AG04449 (cell line): ENCODE measurements around the gene BBIP1.

ENCODE experiments used
- CTCF ChIA-PET: fragments of 350-600 bp; formaldehyde crosslinking; extraction: SDS; loops from one replicate; lab custom pipeline; 2021; ENCODE audit warnings: antibody characterized with exemption; lab: Yijun Ruan, JAX
- POLR2A ChIA-PET: fragments of 400-600, 350-600 bp; formaldehyde crosslinking; extraction: SDS; loops from one replicate; lab custom pipeline; 2020; ENCODE audit warnings: antibody characterized with exemption, inconsistent platforms; lab: Yijun Ruan, JAX
- DNase-seq: peaks from one replicate; pipeline ENCODE4 v3.0.0-alpha.2; 2010; ENCODE audit warnings: low read depth, low spot score
- H3K4me3 ChIP-seq: 2 replicates; pipeline ENCODE4 v1.5.1; 2011; ENCODE audit warnings: low read depth, mild to moderate bottlenecking, control low read depth, low read length
- TF ChIP-seq, protein P1 (sequence below): IDR thresholded peaks from one replicate; pipeline ENCODE4 v1.5.1; 2011; ENCODE audit warnings: mild to moderate bottlenecking, moderate library complexity, low read length, control low read depth, inconsistent platforms; ENCODE audit not compliant: insufficient read depth; ENCODE audit errors: missing control alignments

The BBIP1 gene

DNA sequence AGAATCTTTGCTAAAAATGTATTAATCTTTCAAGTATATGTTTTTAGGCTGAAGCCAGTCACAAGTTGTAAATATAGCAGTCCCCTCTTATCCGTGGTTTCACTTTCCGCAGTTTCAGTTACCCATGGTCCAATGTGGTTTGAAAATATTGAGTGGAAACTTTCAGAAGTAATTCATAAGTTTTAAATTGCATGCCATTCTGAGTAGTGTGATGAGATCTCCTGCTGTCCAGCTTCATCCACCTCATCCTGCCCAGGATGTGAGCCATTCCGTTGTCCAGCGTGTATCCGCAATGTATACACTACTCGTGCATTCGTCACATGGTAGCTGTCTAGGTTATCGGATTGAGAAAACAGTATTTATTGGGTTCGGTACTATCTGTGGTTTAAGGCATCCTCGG is 35.1 kb downstream of the BBIP1 start:
- no peak overlapping the region for H3K4me3 ChIP-seq
- POLR2A ChIA-PET: no interaction called here
- no peak for DNase-seq
- TF ChIP-seq, protein P1, sequence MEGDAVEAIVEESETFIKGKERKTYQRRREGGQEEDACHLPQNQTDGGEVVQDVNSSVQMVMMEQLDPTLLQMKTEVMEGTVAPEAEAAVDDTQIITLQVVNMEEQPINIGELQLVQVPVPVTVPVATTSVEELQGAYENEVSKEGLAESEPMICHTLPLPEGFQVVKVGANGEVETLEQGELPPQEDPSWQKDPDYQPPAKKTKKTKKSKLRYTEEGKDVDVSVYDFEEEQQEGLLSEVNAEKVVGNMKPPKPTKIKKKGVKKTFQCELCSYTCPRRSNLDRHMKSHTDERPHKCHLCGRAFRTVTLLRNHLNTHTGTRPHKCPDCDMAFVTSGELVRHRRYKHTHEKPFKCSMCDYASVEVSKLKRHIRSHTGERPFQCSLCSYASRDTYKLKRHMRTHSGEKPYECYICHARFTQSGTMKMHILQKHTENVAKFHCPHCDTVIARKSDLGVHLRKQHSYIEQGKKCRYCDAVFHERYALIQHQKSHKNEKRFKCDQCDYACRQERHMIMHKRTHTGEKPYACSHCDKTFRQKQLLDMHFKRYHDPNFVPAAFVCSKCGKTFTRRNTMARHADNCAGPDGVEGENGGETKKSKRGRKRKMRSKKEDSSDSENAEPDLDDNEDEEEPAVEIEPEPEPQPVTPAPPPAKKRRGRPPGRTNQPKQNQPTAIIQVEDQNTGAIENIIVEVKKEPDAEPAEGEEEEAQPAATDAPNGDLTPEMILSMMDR: no peak
- CTCF ChIA-PET: interaction anchor here (0.7 to 1.7 kb wide), 3 partner anchors 11 to 12 kb away, joined by 3 to 6 read pairs (median 3); no protein-coding TSS in a partner anchor

DNA sequence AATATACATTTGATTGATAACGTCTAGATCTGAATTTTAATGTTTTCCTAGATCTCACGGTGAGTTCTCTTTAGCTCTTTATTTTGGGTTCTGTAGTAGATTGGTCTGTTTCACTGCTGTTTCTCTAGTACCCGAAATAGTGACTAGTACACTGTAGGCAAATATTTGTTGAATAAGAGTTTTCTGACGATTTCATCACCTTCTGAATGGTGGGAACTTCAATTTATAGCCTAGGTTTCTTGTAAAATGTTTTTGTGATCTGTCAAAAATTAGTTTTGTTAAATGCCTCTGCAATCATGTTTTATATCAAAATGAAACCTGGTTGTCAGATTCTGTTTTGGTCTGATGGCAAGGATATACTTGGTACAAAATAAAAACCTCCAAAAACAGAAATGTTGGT is 37.1 kb downstream of the BBIP1 start:
- H3K4me3 ChIP-seq: no peak overlapping the region
- TF ChIP-seq, protein P1: no peak
- no peak for DNase-seq
- ChIA-PET CTCF (interaction anchor here (0.9 to 1.8 kb wide), 6 partner anchors 10 to 273 kb away, joined by 3 to 10 read pairs (median 4); no protein-coding TSS in a partner anchor), POLR2A (no interaction called here)

DNA sequence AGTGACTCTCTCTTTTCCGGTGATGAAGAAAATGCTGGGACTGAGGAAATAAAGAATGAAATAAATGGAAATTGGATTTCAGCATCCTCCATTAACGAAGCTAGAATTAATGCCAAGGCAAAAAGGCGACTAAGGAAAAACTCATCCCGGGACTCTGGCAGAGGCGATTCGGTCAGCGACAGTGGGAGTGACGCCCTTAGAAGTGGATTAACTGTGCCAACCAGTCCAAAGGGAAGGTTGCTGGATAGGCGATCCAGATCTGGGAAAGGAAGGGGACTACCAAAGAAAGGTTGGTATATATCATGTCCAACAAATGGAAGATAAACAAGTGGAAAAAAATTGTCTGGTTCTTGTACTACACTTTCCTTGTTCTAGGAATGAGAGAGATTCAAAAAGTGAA is 37.7 kb downstream of the BBIP1 start:
- POLR2A ChIA-PET: no interaction called here
- no peak for DNase-seq
- TF ChIP-seq, protein P1: no peak
- CTCF ChIA-PET: interaction anchor here (0.9 to 1.9 kb wide), 5 partner anchors 11 to 272 kb away, joined by 3 to 10 read pairs (median 4); no protein-coding TSS in a partner anchor
- H3K4me3 ChIP-seq: no peak overlapping the region

DNA sequence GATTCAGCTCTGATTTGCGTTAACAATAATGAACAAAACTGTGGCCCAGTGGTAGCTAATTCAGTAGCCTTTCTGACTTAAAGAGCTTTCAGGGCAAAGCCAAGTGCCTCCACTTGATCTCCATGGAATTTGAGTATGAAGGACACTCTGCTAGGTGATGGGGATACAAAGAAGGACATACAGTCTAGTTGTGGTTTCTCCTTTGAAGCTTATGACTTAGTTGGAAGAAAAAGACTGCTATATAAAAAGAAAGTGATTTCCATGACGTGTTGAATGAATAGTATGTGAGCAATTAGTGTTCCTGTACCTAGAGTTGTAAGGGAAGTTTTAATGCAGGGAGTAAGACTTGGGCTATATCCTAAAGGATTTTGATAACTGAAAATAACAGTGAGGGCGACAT is 39.0 kb downstream of the BBIP1 start:
- ChIA-PET POLR2A (no interaction called here), CTCF (interaction anchor here (0.8 to 1.9 kb wide), 4 partner anchors 13 to 280 kb away, joined by 3 to 9 read pairs (median 4); no protein-coding TSS in a partner anchor)
- no peak overlapping the region for H3K4me3 ChIP-seq
- TF ChIP-seq, protein P1: no peak
- no peak for DNase-seq

DNA sequence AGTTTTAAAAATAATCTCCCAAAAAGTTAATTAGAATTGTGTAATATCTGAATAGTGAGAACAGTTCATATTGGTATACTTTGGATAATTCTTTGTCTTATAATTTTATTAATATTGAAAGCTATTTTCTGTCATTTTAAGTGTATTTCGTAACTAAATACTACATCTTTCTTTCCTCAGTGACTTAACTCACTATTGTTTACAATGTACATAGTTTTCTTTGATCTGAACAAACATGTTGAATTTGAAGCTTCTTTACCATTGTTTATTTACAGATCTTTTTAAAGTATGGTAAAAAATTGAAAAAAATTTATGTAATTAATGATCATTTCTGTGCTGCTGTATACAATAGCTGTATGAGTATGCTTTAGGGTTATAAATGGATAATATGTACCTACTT is 42.2 kb downstream of the BBIP1 start:
- CTCF ChIA-PET: interaction anchor here (0.9 to 2.6 kb wide), 7 partner anchors 11 to 131 kb away, joined by 3 to 8 read pairs (median 4); no protein-coding TSS in a partner anchor
- TF ChIP-seq, protein P1: no peak
- H3K4me3 ChIP-seq: no peak overlapping the region
- POLR2A ChIA-PET: no interaction called here
- no peak for DNase-seq

DNA sequence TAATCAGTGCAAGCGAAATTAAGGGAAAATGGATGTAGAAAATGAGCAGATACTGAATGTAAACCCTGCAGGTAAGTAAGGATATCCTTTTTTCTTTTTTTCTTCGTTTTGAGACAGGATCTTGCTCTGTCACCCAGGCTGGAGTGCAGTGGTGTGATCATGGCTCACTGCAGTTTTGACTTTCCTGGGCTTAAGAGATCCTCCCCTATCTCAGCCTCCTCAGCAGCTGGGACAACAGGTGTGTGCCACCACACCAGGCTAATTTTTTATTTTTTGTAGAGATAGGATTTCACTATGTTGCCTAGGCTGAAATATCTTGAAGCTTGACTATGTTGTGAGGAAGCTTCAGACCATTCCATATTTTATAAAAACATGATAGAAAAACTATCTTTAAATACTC is 43.0 kb downstream of the BBIP1 start:
- CTCF ChIA-PET: interaction anchor here (0.9 to 2.6 kb wide), 5 partner anchors 11 to 72 kb away, joined by 3 to 8 read pairs (median 3); no protein-coding TSS in a partner anchor
- no peak for DNase-seq
- H3K4me3 ChIP-seq: no peak overlapping the region
- TF ChIP-seq, protein P1: no peak
- POLR2A ChIA-PET: no interaction called here
